ENCODE data around the gene PTCH1. TPM values are rescaled to one million over a fixed set of nuclear protein-coding genes. Genes with fewer than 3 reads are reported as not detected.

PTCH1 gene
- total RNA-seq, 2 experiments from 2014 or later = 15.8 to 17.0 TPM

GRCh38 chr9:95499046-95499676 lies 17.6 kb downstream of the PTCH1 start:
- no peak overlapping the region for H3K27ac Mint-ChIP-seq
- no peaks in the 10 kb centered on the region for H3K36me3 Mint-ChIP-seq (ENCODE audit: low read depth)
- intact Hi-C loops (cut with DNase I, micrococcal nuclease) = loop anchor here in 1 of 2 experiments (10.0 kb wide), 1 partner anchor 716 kb away; no protein-coding TSS in a partner anchor
- H3K9me3 Mint-ChIP-seq = no peaks in the 10 kb centered on the region
- H3K4me1 Mint-ChIP-seq (ENCODE audit: low read depth) = peaks cover 69% of the 10 kb centered on the region
- no peak for ATAC-seq (ENCODE audit: poor library complexity)
- Histone ChIP-seq H3K4me3 (ENCODE audit: low read length) (no peak overlapping the region), H3K27ac (ENCODE audit: low read depth in 1 of 2, low read length in 2 of 2) (no peak overlapping the region), H3K27me3 (ENCODE audit: control insufficient read depth in 1 of 2, insufficient read depth in 2 of 2, low read length in 2 of 2) (peaks cover 0 to 15% of the 10 kb centered on the region in 2 experiments), H3K4me1 (ENCODE audit: insufficient read depth, low read length) (peaks cover 39% of the 10 kb centered on the region), H3K36me3 (ENCODE audit: insufficient read depth, low read length) (no peaks in the 10 kb centered on the region), H3K9me3 (ENCODE audit: control insufficient read depth in 1 of 2, insufficient read depth in 1 of 2, low read length in 2 of 2) (no peaks in the 10 kb centered on the region)
- peaks cover 22% of the 10 kb centered on the region for H3K27me3 Mint-ChIP-seq
- no peak for TF ChIP-seq CTCF (IDR thresholded peaks at IDR 0.05)
- ChIA-PET POLR2A (interaction anchor here (1.1 kb wide), 1 partner anchor 12 kb away, joined by 6 read pairs; no protein-coding TSS in a partner anchor), CTCF (no interaction called here)
- DNase-seq = no peak
- no peak overlapping the region for H3K4me3 Mint-ChIP-seq

- POLR2A ChIA-PET = interaction anchor here (1.0 to 1.1 kb wide), 2 partner anchors 12 to 15 kb away, joined by 3 to 6 read pairs; no protein-coding TSS in a partner anchor
- H3K27me3 Mint-ChIP-seq = peaks cover 21% of the 10 kb centered on the region
These were observed 18.1 kb downstream of the PTCH1 start for GRCh38 chr9:95498641-95499040.

GRCh38 chr9:95497772-95498171 lies 19.0 kb downstream of the PTCH1 start:
- TF ChIP-seq CTCF (IDR thresholded peaks at IDR 0.05) = no peak
- peak overlapping the region; percentile 72 for H3K4me3 Mint-ChIP-seq
- ChIA-PET CTCF (no interaction called here), POLR2A (interaction anchor here (1.0 to 1.1 kb wide), 2 partner anchors 13 to 16 kb away, joined by 3 to 6 read pairs; no protein-coding TSS in a partner anchor)
- H3K27me3 Mint-ChIP-seq = peaks cover 13% of the 10 kb centered on the region
- peaks cover 50% of the 10 kb centered on the region for H3K4me1 ChIP-seq (ENCODE audit: insufficient read depth, low read length)
- no peak for ATAC-seq (ENCODE audit: poor library complexity)
- no peaks in the 10 kb centered on the region for H3K9me3 Mint-ChIP-seq
- H3K27ac Mint-ChIP-seq = peak overlapping the region; percentile 28
- no peaks in the 10 kb centered on the region for H3K36me3 ChIP-seq (ENCODE audit: insufficient read depth, low read length)
- intact Hi-C loops (cut with DNase I, micrococcal nuclease) = loop anchor here in 1 of 2 experiments (10.0 kb wide), 1 partner anchor 717 kb away; no protein-coding TSS in a partner anchor
- no peak for DNase-seq
- peaks cover 72% of the 10 kb centered on the region for H3K4me1 Mint-ChIP-seq (ENCODE audit: low read depth)
- no peaks in the 10 kb centered on the region for H3K9me3 ChIP-seq (ENCODE audit: control insufficient read depth in 1 of 2, insufficient read depth in 1 of 2, low read length in 2 of 2)
- peaks cover 0 to 13% of the 10 kb centered on the region in 2 experiments for H3K27me3 ChIP-seq (ENCODE audit: control insufficient read depth in 1 of 2, insufficient read depth in 2 of 2, low read length in 2 of 2)
- no peaks in the 10 kb centered on the region for H3K36me3 Mint-ChIP-seq (ENCODE audit: low read depth)
- H3K4me3 ChIP-seq (ENCODE audit: low read length) = no peak overlapping the region
- no peak overlapping the region for H3K27ac ChIP-seq (ENCODE audit: low read depth in 1 of 2, low read length in 2 of 2)

More at GRCh38 chr9:95498641-95499040, 18.1 kb downstream of the PTCH1 start:
- H3K4me3 ChIP-seq (ENCODE audit: low read length) = no peak overlapping the region
- no peak for ATAC-seq (ENCODE audit: poor library complexity)
- H3K27ac Mint-ChIP-seq = no peak overlapping the region
- no peak for DNase-seq
- H3K9me3 ChIP-seq (ENCODE audit: control insufficient read depth in 1 of 2, insufficient read depth in 1 of 2, low read length in 2 of 2) = no peaks in the 10 kb centered on the region
- no peak for TF ChIP-seq CTCF (IDR thresholded peaks at IDR 0.05)
- H3K4me3 Mint-ChIP-seq = no peak overlapping the region
- peaks cover 43% of the 10 kb centered on the region for H3K4me1 ChIP-seq (ENCODE audit: insufficient read depth, low read length)
- no peaks in the 10 kb centered on the region for H3K36me3 ChIP-seq (ENCODE audit: insufficient read depth, low read length)
- no peaks in the 10 kb centered on the region for H3K9me3 Mint-ChIP-seq
- intact Hi-C loops (cut with DNase I, micrococcal nuclease) = loop anchor here in 1 of 2 experiments (10.0 kb wide), 1 partner anchor 716 kb away; no protein-coding TSS in a partner anchor
- H3K4me1 Mint-ChIP-seq (ENCODE audit: low read depth) = peaks cover 72% of the 10 kb centered on the region
- no peaks in the 10 kb centered on the region for H3K36me3 Mint-ChIP-seq (ENCODE audit: low read depth)
- CTCF ChIA-PET = interaction anchor here (0.6 kb wide), 1 partner anchor 16 kb away, joined by 3 read pairs; no protein-coding TSS in a partner anchor
- H3K27me3 ChIP-seq (ENCODE audit: control insufficient read depth in 1 of 2, insufficient read depth in 2 of 2, low read length in 2 of 2) = peaks cover 0 to 13% of the 10 kb centered on the region in 2 experiments
- no peak overlapping the region for H3K27ac ChIP-seq (ENCODE audit: low read depth in 1 of 2, low read length in 2 of 2)

All from CD4-positive, alpha-beta T cell (primary cell).